Endothelial cell of umbilical vein (primary cell): ENCODE data around the gene CCDC47. TPM values are rescaled to one million over a fixed set of nuclear protein-coding genes. Genes with fewer than 3 reads are reported as not detected.

Experiments
- BruUV-seq: library from RNA; stranded (reverse); fragments of 400-500 nt; replicated peaks from 2 replicates; lab custom pipeline; 2021; lab: Mats Ljungman, UMichigan
- CTCF ChIA-PET: fragments of 300-600, 350-600 bp; sonication (Branson Sonifier 250); formaldehyde crosslinking; loops from one replicate; lab custom pipeline; 2021; ENCODE audit warnings: antibody characterized with exemption, inconsistent platforms; lab: Charles Lee
- POLR2A ChIA-PET: fragments of 300-600, 350-600 bp; sonication (Branson Sonifier 250); formaldehyde crosslinking; loops from one replicate; lab custom pipeline; 2021; ENCODE audit warnings: antibody characterized with exemption, inconsistent platforms; lab: Charles Lee
- DNase-seq: peaks from one replicate; pipeline ENCODE4 v3.0.0-alpha.2; 2011; ENCODE audit warnings: low read depth, low spot score
- FAIRE-seq: peaks from 2 replicates; lab custom pipeline; 2011; peaks lifted over from hg19 to GRCh38; lab: Jason Lieb, UNC
- H2AFZ ChIP-seq: 2 replicates; pipeline ENCODE4 v1.6.0; 2012; ENCODE audit warnings: low read depth, low read length, control low read depth, inconsistent platforms
- H3K27ac ChIP-seq: 2 replicates; pipeline ENCODE4 v1.5.1; 2011; ENCODE audit warnings: low read depth, mild to moderate bottlenecking, control low read depth, low read length, moderate library complexity; ENCODE audit not compliant: insufficient read depth
- H3K27me3 ChIP-seq, 2 experiments: 2 replicates each; pipeline versions ENCODE4 v1.6.0 to v1.6.1; 2011; ENCODE audit warnings: low read length in 2 of 2, mixed read lengths in 1 of 2; ENCODE audit not compliant: control insufficient read depth in 2 of 2, insufficient read depth in 2 of 2
- H3K36me3 ChIP-seq, 2 experiments: 2 replicates in 1 of 2; 3 replicates in 1 of 2; pipeline ENCODE4 v1.5.1; 2011; ENCODE audit warnings: low read length in 2 of 2, mild to moderate bottlenecking in 1 of 2, moderate library complexity in 1 of 2; ENCODE audit not compliant: control insufficient read depth in 2 of 2, insufficient read depth in 2 of 2; ENCODE audit errors: extremely low read depth in 1 of 2
- H3K4me1 ChIP-seq: 3 replicates; pipeline ENCODE4 v1.5.1; 2011; ENCODE audit warnings: mild to moderate bottlenecking, low read length; ENCODE audit not compliant: control insufficient read depth, insufficient read depth; ENCODE audit errors: extremely low read depth
- H3K4me2 ChIP-seq: 2 replicates; pipeline ENCODE4 v1.6.1; 2011; ENCODE audit warnings: low read length, control low read depth, mixed read lengths; ENCODE audit not compliant: insufficient read depth
- H3K4me3 ChIP-seq, 3 experiments: fragments of 200-600 bp in 1 of 3; sonication (generic), shearing (Covaris generic) in 1 of 3; replicated peaks in 1 of 3; 2 replicates each; pipeline ENCODE4 v1.5.1; 2011 to 2016; ENCODE audit warnings: control low read depth in 3 of 3, low read length in 3 of 3, mild to moderate bottlenecking in 2 of 3, inconsistent platforms in 1 of 3, low read depth in 1 of 3, moderate library complexity in 1 of 3; ENCODE audit not compliant: insufficient read depth in 1 of 3
- H3K79me2 ChIP-seq: 2 replicates; pipeline ENCODE4 v1.6.0; 2012; ENCODE audit warnings: low read length, inconsistent platforms; ENCODE audit not compliant: control insufficient read depth, insufficient read depth
- H3K9ac ChIP-seq: replicated peaks from 2 replicates; pipeline ENCODE3; 2011; ENCODE audit warnings: low read length, control low read depth; ENCODE audit not compliant: insufficient read depth; ENCODE audit errors: extremely low read depth
- H3K9me1 ChIP-seq: replicated peaks from 3 replicates; pipeline ENCODE4 v1.6.0; 2011; ENCODE audit warnings: mild to moderate bottlenecking, low read length; ENCODE audit not compliant: control insufficient read depth, insufficient read depth; ENCODE audit errors: extremely low read depth
- H3K9me3 ChIP-seq: replicated peaks from 2 replicates; pipeline ENCODE4 v1.5.1; 2012; ENCODE audit warnings: low read length, inconsistent platforms; ENCODE audit not compliant: control insufficient read depth, insufficient read depth
- H4K20me1 ChIP-seq: replicated peaks from 2 replicates; pipeline ENCODE3; 2011; ENCODE audit warnings: mild to moderate bottlenecking, low read length; ENCODE audit not compliant: control insufficient read depth, insufficient read depth; ENCODE audit errors: extremely low read depth
- CTCF ChIP-seq, 2 donors: IDR thresholded peaks; 1 replicate in 1 of 2; 2 replicates in 1 of 2; pipeline ENCODE4 v1.5.1; 2011; ENCODE audit warnings: low read length in 2 of 2, mild to moderate bottlenecking in 2 of 2, moderate library complexity in 2 of 2, control low read depth in 1 of 2, inconsistent platforms in 1 of 2, low read depth in 1 of 2; ENCODE audit not compliant: insufficient read depth in 1 of 2; ENCODE audit errors: extremely low read depth in 1 of 2
- EZH2 ChIP-seq: IDR thresholded peaks from 2 replicates; pipeline ENCODE4 v1.6.1; 2012; ENCODE audit warnings: borderline replicate concordance, low read depth, mild to moderate bottlenecking, moderate library complexity, low read length, inconsistent platforms; ENCODE audit not compliant: severe bottlenecking
- FOS ChIP-seq: IDR thresholded peaks from 2 replicates; pipeline ENCODE4 v1.6.1; 2011; ENCODE audit warnings: mild to moderate bottlenecking, low read length, moderate library complexity, borderline replicate concordance; ENCODE audit not compliant: insufficient read depth
- GATA2 ChIP-seq: IDR thresholded peaks from 2 replicates; pipeline ENCODE4 v1.7.0; 2011; ENCODE audit warnings: low read depth, mild to moderate bottlenecking, moderate library complexity, mixed read lengths, low read length; ENCODE audit not compliant: insufficient read length, insufficient read depth
- JUN ChIP-seq: IDR thresholded peaks from 2 replicates; pipeline ENCODE4 v1.6.1; 2011; ENCODE audit warnings: borderline replicate concordance, low read depth; ENCODE audit not compliant: insufficient read length, insufficient read depth
- MAX ChIP-seq: IDR thresholded peaks from 2 replicates; pipeline ENCODE4 v1.6.1; 2011; ENCODE audit not compliant: insufficient read depth, insufficient read length
- MYC ChIP-seq: IDR thresholded peaks from one replicate; pipeline ENCODE4 v1.6.1; 2011; ENCODE audit warnings: mild to moderate bottlenecking, low read depth, low read length
- POLR2A ChIP-seq: IDR thresholded peaks from 2 replicates; pipeline ENCODE4 v1.6.1; 2012; ENCODE audit warnings: low read depth, mild to moderate bottlenecking, control low read depth, low read length
- POLR2AphosphoS5 ChIP-seq: IDR thresholded peaks from 2 replicates; pipeline ENCODE4 v1.6.1; 2012; ENCODE audit warnings: low read depth, mild to moderate bottlenecking, control low read depth, low read length, moderate library complexity; ENCODE audit not compliant: insufficient read depth
- dilution Hi-C: fragments of 300-500 bp; cut with MboI; formaldehyde crosslinking; loops from one replicate; pipeline ENCODE4 v1.15.0; 2019; ENCODE audit warnings: low sequenced_read_pairs; ENCODE audit not compliant: extremely low pct_ligation_motif_present
- intact Hi-C: fragments of 100-400 bp; cut with micrococcal nuclease; formaldehyde crosslinking; loops from one replicate; pipeline ENCODE4 v1.10.0; 2022
- polyA plus RNA-seq, 4 experiments: library from polyadenylated mRNA; depleted of rRNA in 3 of 4; stranded (reverse) in 3 of 4; unstranded in 1 of 4; fragments of >200 nt; gene quantifications; 2 replicates each; pipeline versions ENCODE4 v1.2.1 to v1.2.3, GENCODE V29; 2011 to 2012; ENCODE audit warnings: missing spikeins in 1 of 4
- total RNA-seq: library from RNA; stranded (reverse); gene quantifications from 2 replicates; pipeline ENCODE4 v1.2.3, GENCODE V29; 2021

CCDC47 gene
- total and polyA plus RNA-seq, 2 donors (not counting 3 experiments of a cell fraction or from before 2014, with no cell fraction given) = 21.7 to 76.5 TPM

GRCh38 chr17:63752707-63753106 is 20.7 kb downstream of the CCDC47 start:
- dilution Hi-C loops (no loop called here), intact Hi-C loops (no loop called here)
- no peaks in the 10 kb centered on the region for H3K79me2 ChIP-seq
- H3K36me3 ChIP-seq = peaks cover 17 to 21% of the 10 kb centered on the region in 2 experiments
- no peak for DNase-seq
- no peaks in the 10 kb centered on the region for H3K9me3 ChIP-seq
- H3K4me1 ChIP-seq = no peaks in the 10 kb centered on the region
- no peak overlapping the region for H3K9ac ChIP-seq
- no peak overlapping the region for H2AFZ ChIP-seq
- ChIA-PET POLR2A (no interaction called here), CTCF (no interaction called here)
- no TSS peak for BruUV-seq
- no peak overlapping the region for H3K4me2 ChIP-seq
- H4K20me1 ChIP-seq = no peaks in the 10 kb centered on the region
- FAIRE-seq = no peak
- H3K9me1 ChIP-seq = no peaks in the 10 kb centered on the region
- H3K27ac ChIP-seq = no peak overlapping the region
- TF ChIP-seq JUN = no peak
- no peak for TF ChIP-seq MAX
- no peak overlapping the region for H3K4me3 ChIP-seq
- no peaks in the 10 kb centered on the region for H3K27me3 ChIP-seq

GRCh38 chr17:63751806-63752205 is 21.6 kb downstream of the CCDC47 start:
- ChIA-PET CTCF (interaction anchor here (0.7 kb wide), 1 partner anchor 68 kb away, joined by 3 read pairs; no protein-coding TSS in a partner anchor), POLR2A (no interaction called here)
- Histone ChIP-seq H3K79me2 (no peaks in the 10 kb centered on the region), H3K9ac (no peak overlapping the region), H4K20me1 (no peaks in the 10 kb centered on the region), H3K4me1 (no peaks in the 10 kb centered on the region), H3K4me2 (no peak overlapping the region), H3K9me1 (no peaks in the 10 kb centered on the region), H3K9me3 (no peaks in the 10 kb centered on the region), H3K4me3 (no peak overlapping the region), H2AFZ (no peak overlapping the region), H3K27me3 (no peaks in the 10 kb centered on the region), H3K27ac (no peak overlapping the region), H3K36me3 (peaks cover 17 to 20% of the 10 kb centered on the region in 2 experiments)
- FAIRE-seq (no peak), DNase-seq (no peak)
- dilution Hi-C loops = no loop called here
- BruUV-seq = no TSS peak
- TF ChIP-seq JUN = no peak
- no peak for TF ChIP-seq FOS
- no peak for TF ChIP-seq MAX
- TF ChIP-seq CTCF (IDR thresholded peaks at IDR 0.05; ENCODE audit: extremely low read depth in 1 of 2, insufficient read depth in 1 of 2, low read depth in 1 of 2, low read length in 2 of 2) = no peak
- no peak for TF ChIP-seq POLR2AphosphoS5
- no peak for TF ChIP-seq GATA2
- no peak for TF ChIP-seq MYC
- no peak for TF ChIP-seq POLR2A
- no peak for TF ChIP-seq EZH2
- intact Hi-C loops = no loop called here
